Measurements from ENCODE around the gene ESR1.
A peak's percentile ranks its signal among the peaks of the same experiment; 100 is the strongest.

The ESR1 gene

GRCh38 chr6:152147269-152147668 is 339.8 kb downstream of the ESR1 start:
- Histone ChIP-seq H3K36me3 (peaks cover 73 to 85% (median 74%) of the 10 kb centered on the region in 3 donors), H3K9me3 (no peaks in the 10 kb centered on the region), H3K4me1 (peaks cover 0 to 22% (median 3%) of the 10 kb centered on the region in 4 donors), H3K27ac (no peak overlapping the region), H3K4me3 (no peak overlapping the region), H3K27me3 (no peaks in the 10 kb centered on the region)
- intact Hi-C loops (cut with DNase I; ENCODE audit: low total_unique reads), result loop anchor here (10.0 kb wide), 1 partner anchor 118 kb away; no protein-coding TSS in a partner anchor
- DNase-seq, result no peak
- TF ChIP-seq CTCF (IDR thresholded peaks at IDR 0.05), result no peak

GRCh38 chr6:152148412-152148811 is 340.9 kb downstream of the ESR1 start:
- intact Hi-C loops (cut with DNase I; ENCODE audit: low total_unique reads), result loop anchor here (10.0 kb wide), 1 partner anchor 116 kb away; no protein-coding TSS in a partner anchor
- no peak overlapping the region for H3K27ac ChIP-seq
- no peak for TF ChIP-seq CTCF (IDR thresholded peaks at IDR 0.05)
- H3K27me3 ChIP-seq, result no peaks in the 10 kb centered on the region
- peaks cover 63 to 81% (median 73%) of the 10 kb centered on the region in 3 donors for H3K36me3 ChIP-seq
- no peak overlapping the region for H3K4me3 ChIP-seq
- H3K4me1 ChIP-seq, result peaks cover 0 to 22% (median 3%) of the 10 kb centered on the region in 4 donors
- no peak for DNase-seq
- H3K9me3 ChIP-seq, result no peaks in the 10 kb centered on the region

GRCh38 chr6:152150196-152150595 is 342.7 kb downstream of the ESR1 start:
- no peak for DNase-seq
- Histone ChIP-seq H3K4me1 (peaks cover 0 to 22% (median 3%) of the 10 kb centered on the region in 4 donors), H3K27me3 (no peaks in the 10 kb centered on the region), H3K9me3 (no peaks in the 10 kb centered on the region), H3K36me3 (peaks cover 71 to 78% (median 74%) of the 10 kb centered on the region in 3 donors), H3K4me3 (no peak overlapping the region), H3K27ac (peak overlapping the region in 1 of 2 donors; percentile 21)
- intact Hi-C loops (cut with DNase I; ENCODE audit: low total_unique reads), result no loop called here
- no peak for TF ChIP-seq CTCF (IDR thresholded peaks at IDR 0.05)

- intact Hi-C loops (cut with DNase I; ENCODE audit: low total_unique reads), result no loop called here
- no peak for DNase-seq
- no peak overlapping the region for H3K4me3 ChIP-seq
- peaks cover 0 to 14% (median under 1%) of the 10 kb centered on the region in 4 donors for H3K4me1 ChIP-seq
- peaks cover 66 to 80% (median 75%) of the 10 kb centered on the region in 3 donors for H3K36me3 ChIP-seq
- TF ChIP-seq CTCF (IDR thresholded peaks at IDR 0.05), result no peak
- H3K27me3 ChIP-seq, result no peaks in the 10 kb centered on the region
- no peak overlapping the region for H3K27ac ChIP-seq
- no peaks in the 10 kb centered on the region for H3K9me3 ChIP-seq
Measured at GRCh38 chr6:152151920-152152319, 344.4 kb downstream of the ESR1 start.

- H3K4me3 ChIP-seq, result no peak overlapping the region
- TF ChIP-seq CTCF (IDR thresholded peaks at IDR 0.05), result no peak
- no peak overlapping the region for H3K27ac ChIP-seq
- peaks cover 39 to 55% (median 50%) of the 10 kb centered on the region in 3 donors for H3K36me3 ChIP-seq
- no peaks in the 10 kb centered on the region for H3K9me3 ChIP-seq
- intact Hi-C loops (cut with DNase I; ENCODE audit: low total_unique reads), result no loop called here
- no peaks in the 10 kb centered on the region for H3K27me3 ChIP-seq
- DNase-seq, result no peak
- peaks cover 0 to 11% (median 0%) of the 10 kb centered on the region in 4 donors for H3K4me1 ChIP-seq
Measured at GRCh38 chr6:152154559-152155356, 347.3 kb downstream of the ESR1 start.
